Heart left ventricle (tissue), 16 donors: ENCODE measurements around the gene SLC49A3. TPM values are rescaled to one million over a fixed set of nuclear protein-coding genes. Genes with fewer than 3 reads are reported as not detected.
A peak's percentile ranks its signal among the peaks of the same experiment; 100 is the strongest.

Experiments used
- ATAC-seq, 4 donors: fragments of 200-7000 bp; cut with Tn5 transposase; one replicate each; pipeline ENCODE4 v1.9.1; 2020 to 2022; ENCODE audit warnings: moderate library complexity in 4 of 4, mild to moderate bottlenecking in 3 of 4, moderate number of reproducible peaks in 1 of 4
- DNase-seq, 5 donors: peaks; one replicate each; pipeline ENCODE4 v3.0.0-alpha.2; 2020
- H3K27ac ChIP-seq, 12 donors: fragments of 200-600 bp; sonication (generic) in 4 of 12; one replicate each; pipeline versions ENCODE4 v1.5.0 to v1.8.0; 2016 to 2022; ENCODE audit warnings: mild to moderate bottlenecking in 2 of 12
- H3K27me3 ChIP-seq, 9 donors: fragments of 200-600 bp; sonication (generic) in 2 of 9; one replicate each; pipeline versions ENCODE4 v1.5.1 to v1.8.0; 2016 to 2022; ENCODE audit warnings: mild to moderate bottlenecking in 3 of 9
- H3K36me3 ChIP-seq, 9 donors: fragments of 200-600 bp; sonication (generic) in 2 of 9; one replicate each; pipeline versions ENCODE4 v1.5.0 to v1.8.0; 2018 to 2022; ENCODE audit warnings: mild to moderate bottlenecking in 2 of 9
- H3K4me1 ChIP-seq, 12 donors: fragments of 200-600 bp; sonication (generic) in 4 of 12; one replicate each; pipeline versions ENCODE4 v1.5.0 to v1.8.0; 2016 to 2022; ENCODE audit warnings: mild to moderate bottlenecking in 3 of 12
- H3K4me3 ChIP-seq, 12 donors: fragments of 200-600 bp; sonication (generic) in 4 of 12; one replicate each; pipeline versions ENCODE4 v1.5.0 to v1.8.0; 2017 to 2022; ENCODE audit warnings: mild to moderate bottlenecking in 9 of 12, moderate library complexity in 4 of 12
- H3K9me3 ChIP-seq, 12 donors: fragments of 200-600 bp; sonication (generic) in 4 of 12; one replicate each; pipeline versions ENCODE4 v1.5.0 to v1.8.0; 2016 to 2022; ENCODE audit warnings: mild to moderate bottlenecking in 1 of 12
- CTCF ChIP-seq, 12 donors: fragments of 200-600 bp; sonication (generic) in 4 of 12; IDR thresholded peaks; one replicate each; pipeline versions ENCODE4 v1.5.0 to v1.8.0; 2018 to 2022; ENCODE audit warnings: antibody characterized with exemption in 12 of 12, mild to moderate bottlenecking in 5 of 12
- POLR2A ChIP-seq, 2 donors: fragments of 450-650 bp; IDR thresholded peaks; one replicate each; pipeline ENCODE4 v1.6.1; 2017; ENCODE audit warnings: antibody characterized with exemption in 2 of 2, mild to moderate bottlenecking in 2 of 2, moderate library complexity in 2 of 2
- WGBS, 4 donors: extraction: QIAGEN DNeasy Blood & Tissue Kit in 2 of 4; methylation state at CpG; one replicate each; pipeline versions ENCODE4 v1.1.5 to v1.1.7; 2013 to 2018; 5-methylcytosine and 5-hydroxymethylcytosine counted together
- intact Hi-C, 10 donors: fragments of 100-400 bp; cut with DNase I; formaldehyde crosslinking; loops; one replicate each; pipeline versions ENCODE4 v1.11.1 to v1.14.2; 2022
- polyA plus RNA-seq, 2 donors: library from polyadenylated mRNA; stranded (reverse); fragments of 200-250 nt; gene quantifications; one replicate each; pipeline ENCODE4 v1.2.3, GENCODE V29; 2013
- total RNA-seq, 9 donors: library from RNA; depleted of rRNA in 2 of 9; stranded (reverse); fragments of >200 nt in 2 of 9; fragmentation: NEBNext Ultra II Directional in 3 of 9; extraction: Animal tissue kit (Norgen Biotek cat#: 25700) in 3 of 9; gene quantifications; one replicate each; pipeline versions ENCODE4 v1.1.0 to v1.2.4, GENCODE V29; 2016 to 2023
- donor health status: ischemic (EF 13 %, LVEDD 7.1; RV severe dilation, severe dysfunction).
- donor health status: healthy with polysubstance abuse.
- donor health status: DM: no; HTN: yes; CAD: no.
- donor health status: DM: no; HTN: no; CAD: no.
- donor health status: ischemic (EF 25% LVEDD 6.9; RV normal size, moderate dysfunction).
- donor health status: ischemic (EF 25% LVEDD 5.7; RV mildly dilated, moderate dysfunction).
- donor health status: healthy.
- donor health status: DM: yes; HTN: yes; CAD: no.
- donor health status: ischemic (EF 35%, LVEDD 5.7; RV mildly dilated, moderate dysfunction).
- donor health status: nonischemic (EF 11% LVEDD 7.7; RV severe dilation, severe dysfunction).
- donor health status: DM: yes; HTN: yes; CAD: no.
- donor health status: PGD.
- donor health status: ischemic (EF 29% LVEDD 5.4; RV normal size, mild dysfunction).
- donor health status: nonischemic (EF 23%, LVEDD 6.1; RV moderate dilation, normal function).

Gene SLC49A3
- total and polyA plus RNA-seq, 11 donors = 5.2 to 20.5 (median 8.9) TPM

- Histone ChIP-seq H3K9me3 (no peaks in the 10 kb centered on the region), H3K4me1 (peaks cover 6 to 36% (median 25%) of the 10 kb centered on the region in 12 donors), H3K36me3 (no peaks in the 10 kb centered on the region), H3K4me3 (peak overlapping the region in 1 of 12 donors; percentile 67), H3K27ac (no peak overlapping the region), H3K27me3 (no peaks in the 10 kb centered on the region)
- peak in 2 of 5 donors; percentile 37 to 75 for DNase-seq
- intact Hi-C loops = no loop called here
- WGBS, 4 donors = 76 to 87% (median 85%) methylated on average over 27 to 58 of the region's 58 CpGs
- no peak for TF ChIP-seq POLR2A (IDR thresholded peaks at IDR 0.05)
- no peak for TF ChIP-seq CTCF (IDR thresholded peaks at IDR 0.05)
- no peak for ATAC-seq
Observed at GRCh38 chr4:681736-682451, 7.1 kb downstream of the SLC49A3 start.

DNA sequence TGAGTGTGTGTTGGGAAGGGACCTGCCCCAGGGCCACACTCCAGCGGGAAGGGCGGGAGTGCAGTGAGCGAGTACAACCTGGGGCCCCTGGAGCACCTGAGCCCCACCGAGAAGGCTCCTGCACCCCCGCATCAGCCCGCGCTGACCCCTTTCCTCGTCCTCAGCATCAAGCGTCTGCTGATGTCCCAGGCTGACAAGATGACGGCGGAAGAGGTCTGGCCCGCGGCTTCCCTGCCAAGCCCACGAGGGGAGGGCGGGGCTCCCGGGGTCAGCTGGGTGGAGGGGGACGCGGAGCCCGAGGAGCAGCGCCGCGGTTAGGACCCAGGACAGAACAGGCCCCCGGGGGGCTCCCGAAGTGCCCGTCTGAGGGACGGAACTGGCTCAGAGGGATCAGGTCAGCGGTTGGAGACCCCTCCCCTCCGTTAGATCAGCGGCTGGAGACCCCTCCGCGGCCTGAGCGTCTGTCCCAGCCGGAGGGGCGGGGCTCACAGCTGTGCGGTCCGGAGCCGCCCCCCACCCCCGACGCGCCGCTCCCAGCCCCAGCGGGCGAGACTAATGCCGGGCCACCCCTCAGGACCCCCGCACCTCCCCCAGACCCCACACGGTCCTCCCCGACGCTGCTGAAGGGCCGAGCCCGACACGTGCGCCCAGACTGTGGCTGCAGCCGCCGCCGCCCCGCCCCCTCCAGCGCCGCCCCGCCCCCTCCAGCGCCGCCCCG is 7.9 kb downstream of the SLC49A3 start:
- peaks cover 6 to 35% (median 22%) of the 10 kb centered on the region in 12 donors for H3K4me1 ChIP-seq
- DNase-seq (peak; percentile 68 to 84 (median 77)), ATAC-seq (peak in 3 of 4 donors; percentile 23 to 55 (median 53))
- peak overlapping the region in 4 of 12 donors; percentile 25 to 38 (median 32) for H3K27ac ChIP-seq
- intact Hi-C loops = no loop called here
- H3K27me3 ChIP-seq = no peaks in the 10 kb centered on the region
- WGBS, 4 donors = 0 to 18% (median 4%) methylated on average over 17 to 55 of the region's 62 CpGs
- H3K9me3 ChIP-seq = no peaks in the 10 kb centered on the region
- H3K4me3 ChIP-seq = peak overlapping the region; percentile 39 to 67 (median 57)
- TF ChIP-seq POLR2A (IDR thresholded peaks at IDR 0.05) = no peak
- H3K36me3 ChIP-seq = no peaks in the 10 kb centered on the region

- no peaks in the 10 kb centered on the region for H3K27me3 ChIP-seq
- no peaks in the 10 kb centered on the region for H3K36me3 ChIP-seq
- peak overlapping the region in 3 of 12 donors; percentile 25 to 38 (median 27) for H3K27ac ChIP-seq
- ATAC-seq (no peak), DNase-seq (peak in 3 of 5 donors; percentile 25 to 57 (median 38))
- WGBS, 4 donors = 51 to 77% (median 60%) methylated on average over 5 to 17 of the region's 17 CpGs
- intact Hi-C loops = no loop called here
- H3K9me3 ChIP-seq = no peaks in the 10 kb centered on the region
- TF ChIP-seq CTCF (IDR thresholded peaks at IDR 0.05) (no peak), POLR2A (IDR thresholded peaks at IDR 0.05) (no peak)
- H3K4me1 ChIP-seq = peaks cover 6 to 40% (median 24%) of the 10 kb centered on the region in 12 donors
- H3K4me3 ChIP-seq = peak overlapping the region in 11 of 12 donors; percentile 47 to 67 (median 58)
Observed at GRCh38 chr4:680551-680927, 8.4 kb downstream of the SLC49A3 start.

- no peak for TF ChIP-seq POLR2A (IDR thresholded peaks at IDR 0.05)
- TF ChIP-seq CTCF (IDR thresholded peaks at IDR 0.05) = no peak
- Histone ChIP-seq H3K4me1 (peaks cover 10 to 45% (median 29%) of the 10 kb centered on the region in 12 donors), H3K27me3 (no peaks in the 10 kb centered on the region), H3K36me3 (no peaks in the 10 kb centered on the region), H3K27ac (no peak overlapping the region), H3K9me3 (no peaks in the 10 kb centered on the region), H3K4me3 (peak overlapping the region in 1 of 12 donors; percentile 60)
- ATAC-seq (no peak), DNase-seq (peak in 1 of 5 donors; percentile 61)
- WGBS, 4 donors = 83 to 87% (median 83%) methylated on average over 8 to 9 of the region's 9 CpGs
- intact Hi-C loops = no loop called here
Observed at GRCh38 chr4:680091-680490, 8.9 kb downstream of the SLC49A3 start.
